SU-DHL-6 (cell line): Measurements from ENCODE around the gene BEAN1.

Source experiments
- H2AFZ ChIP-seq: fragments of 200-600 bp; sonication (generic); 2 replicates; pipeline ENCODE4 v1.6.1; 2014; ENCODE audit warnings: low read depth, mild to moderate bottlenecking, moderate library complexity, mixed read lengths, antibody characterized with exemption, low read length; ENCODE audit not compliant: severe bottlenecking
- H3F3A ChIP-seq: fragments of 200-600 bp; shearing (Covaris generic); 2 replicates; pipeline ENCODE4 v1.6.0; 2016; ENCODE audit warnings: antibody characterized with exemption, mild to moderate bottlenecking; ENCODE audit not compliant: insufficient read depth
- H3K27ac ChIP-seq: fragments of 200-600 bp; sonication (generic); 2 replicates; pipeline ENCODE4 v1.5.1; 2016; ENCODE audit warnings: low read depth, mild to moderate bottlenecking, low read length, moderate library complexity, mixed read lengths
- H3K27me3 ChIP-seq: fragments of 200-600 bp; sonication (generic), shearing (Covaris generic); 2 replicates; pipeline ENCODE4 v1.6.0; 2014; ENCODE audit warnings: mild to moderate bottlenecking, low read length
- H3K36me3 ChIP-seq: fragments of 200-600 bp; sonication (generic); 2 replicates; pipeline ENCODE4 v1.6.1; 2014; ENCODE audit warnings: mild to moderate bottlenecking, low read length, mixed read lengths
- H3K4me2 ChIP-seq: fragments of 300-600, 200-600 bp; shearing (Covaris generic), sonication (generic); 2 replicates; pipeline ENCODE4 v1.6.0; 2014; ENCODE audit warnings: low read length, low read depth, mild to moderate bottlenecking; ENCODE audit not compliant: poor library complexity, severe bottlenecking
- H3K4me3 ChIP-seq: fragments of 200-600 bp; sonication (generic); 2 replicates; pipeline ENCODE4 v1.5.1; 2014; ENCODE audit warnings: antibody characterized with exemption, low read length, mild to moderate bottlenecking, mixed read lengths; ENCODE audit not compliant: insufficient read depth, poor library complexity, severe bottlenecking
- H3K79me2 ChIP-seq: fragments of 200-600 bp; sonication (generic); 2 replicates; pipeline ENCODE4 v1.6.1; 2014; ENCODE audit warnings: mild to moderate bottlenecking, low read length, moderate library complexity; ENCODE audit not compliant: insufficient read depth
- H3K9ac ChIP-seq: fragments of 200-600 bp; sonication (generic); 2 replicates; pipeline ENCODE4 v1.7.0; 2014; ENCODE audit warnings: mild to moderate bottlenecking, low read length
- H3K9me2 ChIP-seq: fragments of 200-600 bp; sonication (generic); replicated peaks from 2 replicates; pipeline ENCODE4 v1.6.1; 2014; ENCODE audit warnings: low read length; ENCODE audit not compliant: insufficient read depth
- H3K9me3 ChIP-seq: fragments of 200-600 bp; sonication (generic); 2 replicates; pipeline ENCODE4 v1.6.1; 2014; ENCODE audit warnings: low read length, mixed read lengths; ENCODE audit not compliant: insufficient read depth
- H4K20me1 ChIP-seq: fragments of 200-600 bp; sonication (generic); 2 replicates; pipeline ENCODE4 v1.6.1; 2014; ENCODE audit warnings: low read depth, mild to moderate bottlenecking, antibody characterized with exemption, low read length, moderate library complexity, mixed read lengths
- EZH2phosphoT487 ChIP-seq: fragments of 200-600 bp; sonication (generic), shearing (Covaris generic); conservative IDR thresholded peaks from 2 replicates; pipeline ENCODE4 v1.6.1; 2018; ENCODE audit warnings: mild to moderate bottlenecking, antibody characterized with exemption, low read length, moderate library complexity, mixed read lengths
- TF ChIP-seq, protein P1 (sequence below): fragments of 200-600 bp; sonication (generic); IDR thresholded peaks from one replicate; pipeline ENCODE4 v1.5.1; 2017; ENCODE audit warnings: antibody characterized with exemption, mild to moderate bottlenecking, low read length, moderate library complexity; ENCODE audit not compliant: insufficient read depth, poor library complexity, severe bottlenecking

The BEAN1 gene

DNA sequence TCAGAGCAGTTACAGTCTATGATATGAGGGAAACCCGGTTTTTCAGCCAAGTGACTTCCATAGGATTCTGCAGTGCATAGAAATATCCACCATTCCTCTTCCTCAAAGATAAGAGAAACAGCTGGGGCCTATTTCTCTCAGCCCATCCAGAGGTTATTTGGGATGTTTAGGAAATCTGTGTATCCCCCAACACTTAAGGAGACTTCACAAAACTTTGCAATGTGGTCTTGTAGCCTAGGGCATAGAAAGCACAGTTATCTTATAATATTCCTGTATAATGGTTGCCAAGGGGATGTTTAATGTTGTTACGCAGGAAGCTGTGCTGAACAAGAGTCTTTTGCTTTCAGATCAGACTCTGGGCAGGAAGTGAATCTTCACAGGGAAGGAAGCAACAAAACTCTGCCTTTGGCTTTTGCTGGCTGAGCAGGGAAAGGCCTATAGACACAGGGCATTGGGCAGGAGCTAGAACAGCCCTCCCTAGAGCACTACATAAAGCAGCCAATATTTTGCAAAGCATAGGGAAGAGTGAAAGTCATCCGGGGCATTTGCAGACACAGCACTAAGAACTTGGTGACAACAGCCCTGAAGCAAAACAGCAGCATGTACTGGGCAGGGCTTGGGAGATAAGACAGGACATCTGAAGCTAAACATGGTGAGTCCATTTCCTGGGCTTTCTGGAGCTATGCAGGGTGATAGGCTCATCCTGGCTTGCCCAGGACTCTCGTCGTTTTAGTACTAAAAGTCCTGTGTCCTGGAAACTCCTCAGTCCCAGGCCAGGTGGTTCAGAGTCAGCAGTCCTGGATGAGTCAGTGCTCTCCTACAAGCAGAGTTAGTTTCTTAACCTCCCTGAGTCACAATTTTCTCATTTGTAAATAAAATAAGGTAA lies 18.7 kb upstream of the BEAN1 start:
- no peak overlapping the region for H3K9ac ChIP-seq
- H3K4me3 ChIP-seq, result no peak overlapping the region
- no peak overlapping the region for H3K27ac ChIP-seq
- no peak overlapping the region for H3K4me2 ChIP-seq
- H4K20me1 ChIP-seq, result no peaks in the 10 kb centered on the region
- no peaks in the 10 kb centered on the region for H3F3A ChIP-seq
- H3K27me3 ChIP-seq, result no peaks in the 10 kb centered on the region
- no peaks in the 10 kb centered on the region for H3K36me3 ChIP-seq
- H2AFZ ChIP-seq, result no peak overlapping the region
- no peaks in the 10 kb centered on the region for H3K79me2 ChIP-seq
- TF ChIP-seq, protein P1, sequence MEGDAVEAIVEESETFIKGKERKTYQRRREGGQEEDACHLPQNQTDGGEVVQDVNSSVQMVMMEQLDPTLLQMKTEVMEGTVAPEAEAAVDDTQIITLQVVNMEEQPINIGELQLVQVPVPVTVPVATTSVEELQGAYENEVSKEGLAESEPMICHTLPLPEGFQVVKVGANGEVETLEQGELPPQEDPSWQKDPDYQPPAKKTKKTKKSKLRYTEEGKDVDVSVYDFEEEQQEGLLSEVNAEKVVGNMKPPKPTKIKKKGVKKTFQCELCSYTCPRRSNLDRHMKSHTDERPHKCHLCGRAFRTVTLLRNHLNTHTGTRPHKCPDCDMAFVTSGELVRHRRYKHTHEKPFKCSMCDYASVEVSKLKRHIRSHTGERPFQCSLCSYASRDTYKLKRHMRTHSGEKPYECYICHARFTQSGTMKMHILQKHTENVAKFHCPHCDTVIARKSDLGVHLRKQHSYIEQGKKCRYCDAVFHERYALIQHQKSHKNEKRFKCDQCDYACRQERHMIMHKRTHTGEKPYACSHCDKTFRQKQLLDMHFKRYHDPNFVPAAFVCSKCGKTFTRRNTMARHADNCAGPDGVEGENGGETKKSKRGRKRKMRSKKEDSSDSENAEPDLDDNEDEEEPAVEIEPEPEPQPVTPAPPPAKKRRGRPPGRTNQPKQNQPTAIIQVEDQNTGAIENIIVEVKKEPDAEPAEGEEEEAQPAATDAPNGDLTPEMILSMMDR, result no peak
- no peak for TF ChIP-seq EZH2phosphoT487
- H3K9me3 ChIP-seq, result no peaks in the 10 kb centered on the region
- H3K9me2 ChIP-seq, result no peaks in the 10 kb centered on the region

DNA sequence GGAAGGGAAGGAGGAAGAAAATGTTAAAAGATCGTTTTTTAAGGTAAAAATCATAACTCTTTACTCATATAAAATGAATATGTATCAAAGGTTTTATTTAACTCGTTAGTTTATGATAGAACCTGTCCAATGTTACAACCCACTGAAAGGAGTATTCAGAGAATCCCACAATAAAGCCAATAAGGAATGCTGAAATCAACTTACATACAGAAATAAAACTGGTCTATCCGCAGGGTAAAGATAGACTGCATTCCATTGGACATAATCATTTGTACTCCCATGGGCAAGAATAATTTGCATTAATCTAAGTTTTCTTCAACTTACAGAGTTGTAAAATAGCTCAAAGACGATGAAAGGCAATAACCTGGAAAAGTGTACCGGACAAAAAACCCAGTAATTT lies 17.9 kb upstream of the BEAN1 start:
- no peak overlapping the region for H3K4me2 ChIP-seq
- no peak for TF ChIP-seq EZH2phosphoT487
- TF ChIP-seq, protein P1, result no peak
- no peak overlapping the region for H3K4me3 ChIP-seq
- no peak overlapping the region for H3K9ac ChIP-seq
- H3K27me3 ChIP-seq, result no peaks in the 10 kb centered on the region
- H4K20me1 ChIP-seq, result no peaks in the 10 kb centered on the region
- H3K27ac ChIP-seq, result no peak overlapping the region
- H3K36me3 ChIP-seq, result no peaks in the 10 kb centered on the region
- H3K9me2 ChIP-seq, result no peaks in the 10 kb centered on the region
- H3K9me3 ChIP-seq, result no peaks in the 10 kb centered on the region
- H3F3A ChIP-seq, result no peaks in the 10 kb centered on the region
- no peaks in the 10 kb centered on the region for H3K79me2 ChIP-seq
- H2AFZ ChIP-seq, result no peak overlapping the region

DNA sequence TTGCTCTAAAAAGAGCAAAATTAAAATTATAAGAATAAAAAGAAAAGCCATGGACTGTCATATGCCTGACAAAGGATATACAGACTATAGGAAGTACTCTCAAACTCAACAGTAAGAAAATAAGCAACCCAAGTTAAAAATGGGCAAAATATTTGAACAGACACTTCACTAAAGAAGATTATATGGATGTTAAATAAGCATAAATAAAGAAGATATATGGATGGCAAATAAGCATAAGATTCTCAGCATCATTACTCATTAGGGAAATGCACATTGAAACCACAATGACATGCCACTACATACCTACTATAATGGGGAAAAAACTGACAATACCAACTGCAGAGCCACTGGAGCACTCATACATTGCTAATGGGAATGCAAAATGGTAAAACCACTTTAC lies 14.9 kb upstream of the BEAN1 start:
- no peak overlapping the region for H2AFZ ChIP-seq
- H3K9me3 ChIP-seq, result no peaks in the 10 kb centered on the region
- no peaks in the 10 kb centered on the region for H3K27me3 ChIP-seq
- H3K27ac ChIP-seq, result no peak overlapping the region
- no peaks in the 10 kb centered on the region for H4K20me1 ChIP-seq
- H3K79me2 ChIP-seq, result no peaks in the 10 kb centered on the region
- no peak for TF ChIP-seq EZH2phosphoT487
- TF ChIP-seq, protein P1, result no peak
- no peak overlapping the region for H3K9ac ChIP-seq
- H3K36me3 ChIP-seq, result no peaks in the 10 kb centered on the region
- no peaks in the 10 kb centered on the region for H3K9me2 ChIP-seq
- H3K4me3 ChIP-seq, result no peak overlapping the region
- no peaks in the 10 kb centered on the region for H3F3A ChIP-seq
- H3K4me2 ChIP-seq, result no peak overlapping the region
